A673 (cell line): ENCODE results near the gene TESPA1. TPM values are rescaled to one million over a fixed set of nuclear protein-coding genes. Genes with fewer than 3 reads are reported as not detected.

Experiments
- BruUV-seq: library from RNA; stranded (reverse); fragments of 400-500 nt; replicated peaks from 2 replicates; lab custom pipeline; 2021; lab: Mats Ljungman, UMichigan
- CTCF ChIA-PET: fragments of 300-600 bp; sonication (Branson Sonifier 250); formaldehyde crosslinking; loops from one replicate; lab custom pipeline; 2022; ENCODE audit warnings: antibody characterized with exemption; lab: Charles Lee
- POLR2A ChIA-PET: fragments of 300-600 bp; sonication (Branson Sonifier 250); formaldehyde crosslinking; loops from one replicate; lab custom pipeline; 2022; ENCODE audit warnings: antibody characterized with exemption; ENCODE audit not compliant: low non-redundant PET; lab: Charles Lee
- DNase-seq: peaks from one replicate; pipeline ENCODE4 v3.0.0-alpha.2; 2015; ENCODE audit warnings: low spot score
- H3K27ac ChIP-seq: fragments of 200-600 bp; sonication (generic); 2 replicates; pipeline ENCODE4 v1.5.1; 2016; ENCODE audit warnings: mixed run types, low read depth, mild to moderate bottlenecking, mixed read lengths, antibody characterized with exemption, low read length; ENCODE audit not compliant: poor library complexity, severe bottlenecking
- H3K27me3 ChIP-seq: fragments of 200-600 bp; sonication (generic); replicated peaks from 2 replicates; pipeline ENCODE4 v1.6.1; 2017; ENCODE audit warnings: mixed run types, low read depth, mild to moderate bottlenecking, mixed read lengths, antibody characterized with exemption, low read length; ENCODE audit not compliant: insufficient read depth, poor library complexity
- H3K36me3 ChIP-seq: fragments of 200-600 bp; sonication (generic); 2 replicates; pipeline ENCODE4 v1.6.1; 2016; ENCODE audit warnings: mixed run types, mild to moderate bottlenecking, mixed read lengths, antibody characterized with exemption, low read length; ENCODE audit not compliant: insufficient read depth, poor library complexity, severe bottlenecking
- H3K4me1 ChIP-seq: fragments of 200-600 bp; sonication (generic); 2 replicates; pipeline ENCODE4 v1.6.1; 2017; ENCODE audit warnings: mixed run types, mild to moderate bottlenecking, mixed read lengths, antibody characterized with exemption, low read length; ENCODE audit not compliant: insufficient read depth, poor library complexity, severe bottlenecking
- H3K4me3 ChIP-seq: fragments of 200-600 bp; sonication (generic); 2 replicates; pipeline ENCODE4 v1.5.1; 2016; ENCODE audit warnings: low read depth, mixed run types, mild to moderate bottlenecking, mixed read lengths, low read length; ENCODE audit not compliant: poor library complexity, severe bottlenecking
- H3K9me3 ChIP-seq: fragments of 200-600 bp; sonication (generic); 2 replicates; pipeline ENCODE4 v1.6.1; 2016; ENCODE audit warnings: mixed run types, low read depth, mild to moderate bottlenecking, mixed read lengths, antibody characterized with exemption, low read length; ENCODE audit not compliant: poor library complexity, severe bottlenecking
- CTCF ChIP-seq: fragments of 300-800, 200-600 bp; sonication (generic); conservative IDR thresholded peaks from 2 replicates; pipeline ENCODE4 v1.5.1; 2017; ENCODE audit warnings: low read depth, mild to moderate bottlenecking, antibody characterized with exemption, low read length, moderate library complexity, mixed read lengths
- EZH2 ChIP-seq: fragments of 200-600 bp; sonication (generic); IDR thresholded peaks from 2 replicates; pipeline ENCODE4 v1.6.1; 2017; ENCODE audit warnings: borderline replicate concordance, low read depth, mild to moderate bottlenecking, mixed read lengths, antibody characterized with exemption, low read length; ENCODE audit not compliant: poor library complexity, severe bottlenecking
- intact Hi-C: fragments of 100-400 bp; cut with micrococcal nuclease; formaldehyde crosslinking; loops from one replicate; pipeline ENCODE4 v1.10.0; 2022; ENCODE audit not compliant: unreplicated experiment
- total RNA-seq: library from RNA; stranded (reverse); gene quantifications from 2 replicates; pipeline ENCODE4 v1.2.3, GENCODE V29; 2021

TESPA1 gene
- total RNA-seq, 1 experiment from 2014 or later, result not detected

GRCh38 chr12:54977857-54978256 is 6.7 kb downstream of the TESPA1 start:
- intact Hi-C loops, result no loop called here

GRCh38 chr12:54977155-54977554 is 7.4 kb downstream of the TESPA1 start:
- intact Hi-C loops, result no loop called here
- Histone ChIP-seq H3K27me3 (no peaks in the 10 kb centered on the region), H3K27ac (no peak overlapping the region), H3K4me1 (no peaks in the 10 kb centered on the region), H3K4me3 (no peak overlapping the region), H3K36me3 (no peaks in the 10 kb centered on the region), H3K9me3 (no peaks in the 10 kb centered on the region)
- no TSS peak for BruUV-seq
- TF ChIP-seq EZH2 (no peak), CTCF (no peak)
- no peak for DNase-seq
- CTCF ChIA-PET, result interaction anchor here (0.6 kb wide), 1 partner anchor 95 kb away, joined by 6 read pairs; no protein-coding TSS in a partner anchor
- POLR2A ChIA-PET, result no interaction called here

More at GRCh38 chr12:54977857-54978256, 6.7 kb downstream of the TESPA1 start:
- Histone ChIP-seq H3K9me3 (no peaks in the 10 kb centered on the region), H3K4me3 (no peak overlapping the region), H3K4me1 (no peaks in the 10 kb centered on the region), H3K36me3 (no peaks in the 10 kb centered on the region), H3K27me3 (no peaks in the 10 kb centered on the region), H3K27ac (no peak overlapping the region)
- ChIA-PET CTCF (interaction anchor here (0.6 kb wide), 1 partner anchor 94 kb away, joined by 6 read pairs; no protein-coding TSS in a partner anchor), POLR2A (no interaction called here)
- DNase-seq, result no peak
- BruUV-seq, result no TSS peak
- TF ChIP-seq EZH2, result no peak
- TF ChIP-seq CTCF, result no peak

GRCh38 chr12:54975875-54976274 is 8.7 kb downstream of the TESPA1 start:
- intact Hi-C loops, result no loop called here
- Histone ChIP-seq H3K9me3 (no peaks in the 10 kb centered on the region), H3K4me3 (no peak overlapping the region), H3K36me3 (no peaks in the 10 kb centered on the region), H3K4me1 (no peaks in the 10 kb centered on the region), H3K27me3 (no peaks in the 10 kb centered on the region), H3K27ac (no peak overlapping the region)
- DNase-seq, result no peak
- ChIA-PET POLR2A (no interaction called here), CTCF (interaction anchor here (0.7 kb wide), 1 partner anchor 17 kb away, joined by 4 read pairs; no protein-coding TSS in a partner anchor)
- BruUV-seq, result no TSS peak
- TF ChIP-seq EZH2 (no peak), CTCF (no peak)
